ENCODE results near the gene RPS15.

GRCh38 chr19:1425902-1426301 is 12.3 kb upstream of the RPS15 start:
- TF ChIP-seq ZNF384 (IDR thresholded peaks at IDR 0.05) (no peak), SP1 (IDR thresholded peaks at IDR 0.05) (no peak)

All from HEK293T (cell line).